HG03432 (cell line): ENCODE results near the gene PPP3R1.

ENCODE experiments used
- ATAC-seq: cut with Tn5 transposase; IDR thresholded peaks from one replicate; pipeline ENCODE4 v1.9.1; 2021; ENCODE audit warnings: mild to moderate bottlenecking, moderate library complexity; ENCODE audit not compliant: unreplicated experiment

The PPP3R1 gene

GRCh38 chr2:68252400-68253218, at the start of gene PPP3R1:
Gene PPP3R1, minus strand, starts transcription at chr2:68252532. Its CDS starts 405 bp downstream, at chr2:68252127.
- peak; percentile 89 for ATAC-seq

- ATAC-seq, result peak; percentile 78
Measured at GRCh38 chr2:68295516-68295915, 43.2 kb upstream of the PPP3R1 start.

GRCh38 chr2:68294913-68295312, 42.6 kb upstream of the PPP3R1 start:
- ATAC-seq, result no peak

- ATAC-seq, result no peak
Measured at GRCh38 chr2:68294187-68294586, 41.9 kb upstream of the PPP3R1 start.

GRCh38 chr2:68293755-68294154, 41.4 kb upstream of the PPP3R1 start:
- no peak for ATAC-seq

GRCh38 chr2:68293024-68293423, 40.7 kb upstream of the PPP3R1 start:
- no peak for ATAC-seq

GRCh38 chr2:68292108-68292710, 39.9 kb upstream of the PPP3R1 start:
- ATAC-seq, result peak; percentile 66

- no peak for ATAC-seq
Measured at GRCh38 chr2:68291314-68291713, 39.0 kb upstream of the PPP3R1 start.

- ATAC-seq, result no peak
Measured at GRCh38 chr2:68290901-68291300, 38.6 kb upstream of the PPP3R1 start.

GRCh38 chr2:68287580-68288441, 35.5 kb upstream of the PPP3R1 start:
- no peak for ATAC-seq

- no peak for ATAC-seq
Measured at GRCh38 chr2:68284896-68285295, 32.6 kb upstream of the PPP3R1 start.

GRCh38 chr2:68283419-68283812, 31.1 kb upstream of the PPP3R1 start:
- ATAC-seq, result no peak

- ATAC-seq, result peak; percentile 45
Measured at GRCh38 chr2:68282811-68283418, 30.6 kb upstream of the PPP3R1 start.

GRCh38 chr2:68280796-68281195, 28.5 kb upstream of the PPP3R1 start:
- no peak for ATAC-seq

GRCh38 chr2:68280348-68280747, 28.0 kb upstream of the PPP3R1 start:
- ATAC-seq, result no peak

- no peak for ATAC-seq
Measured at GRCh38 chr2:68279691-68280090, 27.4 kb upstream of the PPP3R1 start.

- no peak for ATAC-seq
Measured at GRCh38 chr2:68278169-68278568, 25.8 kb upstream of the PPP3R1 start.

- ATAC-seq, result no peak
Measured at GRCh38 chr2:68274022-68274421, 21.7 kb upstream of the PPP3R1 start.

GRCh38 chr2:68272246-68272994, 20.1 kb upstream of the PPP3R1 start:
- ATAC-seq, result no peak

GRCh38 chr2:68266655-68267054, 14.3 kb upstream of the PPP3R1 start:
- ATAC-seq, result no peak
